ENCODE measurements around the gene ALAS1.

DNA sequence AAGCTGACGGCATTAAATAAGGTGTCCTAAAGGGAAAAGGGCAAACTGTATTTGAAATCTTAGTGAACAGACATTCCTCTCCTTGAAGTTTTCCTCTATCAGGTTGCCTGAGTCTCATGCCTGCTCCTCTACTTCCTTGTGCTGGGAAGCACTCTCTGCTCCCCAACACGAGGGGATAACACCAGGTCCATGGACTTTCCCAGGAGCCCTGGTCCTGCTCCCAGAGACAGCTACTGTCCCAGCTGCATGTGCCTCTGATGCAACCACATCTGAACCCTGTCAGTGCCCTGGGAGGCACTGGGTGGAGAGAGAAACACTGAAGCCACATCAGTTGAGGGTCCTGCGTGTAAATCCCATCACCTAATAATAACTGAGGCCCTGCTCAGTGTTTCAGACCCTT lies 20.1 kb downstream of the ALAS1 start:
- no peak for TF ChIP-seq POLR2A (IDR thresholded peaks at IDR 0.05)
- TF ChIP-seq CTCF (IDR thresholded peaks at IDR 0.05), result no peak
- no peak for TF ChIP-seq POLR2AphosphoS5 (IDR thresholded peaks at IDR 0.05)
- TF ChIP-seq EP300 (IDR thresholded peaks at IDR 0.05), result no peak
